Caco-2 (cell line): ENCODE measurements around the gene DENND1A. TPM values are rescaled to one million over a fixed set of nuclear protein-coding genes. Genes with fewer than 3 reads are reported as not detected.

Source experiments
- BruUV-seq: library from RNA; stranded (reverse); fragments of 400-500 nt; replicated peaks from 2 replicates; lab custom pipeline; 2021; lab: Mats Ljungman, UMichigan
- CTCF ChIA-PET: fragments of 300-600 bp; sonication (Branson Sonifier 250); formaldehyde crosslinking; loops from one replicate; lab custom pipeline; 2022; ENCODE audit warnings: antibody characterized with exemption; lab: Charles Lee
- POLR2A ChIA-PET: fragments of 300-600 bp; sonication (Branson Sonifier 250); formaldehyde crosslinking; loops from one replicate; lab custom pipeline; 2022; ENCODE audit warnings: antibody characterized with exemption; lab: Charles Lee
- DNase-seq, 2 experiments: peaks; one replicate each; pipeline versions ENCODE4 v3.0.0 to v3.0.0-alpha.2; 2020 to 2022
- H3K27me3 ChIP-seq: replicated peaks from 2 replicates; pipeline ENCODE4 v1.6.0; 2011; ENCODE audit warnings: low read length; ENCODE audit not compliant: control insufficient read depth, insufficient read depth
- H3K36me3 ChIP-seq: 2 replicates; pipeline ENCODE4 v1.5.1; 2011; ENCODE audit warnings: low read length; ENCODE audit not compliant: control insufficient read depth, insufficient read depth
- H3K4me1 ChIP-seq: fragments of 250-450 bp; sonication (Bioruptor Pico); 2 replicates; pipeline ENCODE4 v1.5.1; 2020; ENCODE audit warnings: mild to moderate bottlenecking
- H3K4me3 ChIP-seq: 2 replicates; pipeline ENCODE4 v1.5.1; 2011; ENCODE audit warnings: low read depth, mild to moderate bottlenecking, control low read depth, low read length
- H3K9me3 ChIP-seq: fragments of 250-450 bp; sonication (Bioruptor Pico); 2 replicates; pipeline ENCODE4 v1.5.1; 2020; ENCODE audit warnings: mild to moderate bottlenecking, moderate library complexity
- H3K27ac Mint-ChIP-seq: one replicate; pipeline ENCODE4 v1.8.0; 2022; ENCODE audit warnings: mixed read lengths; ENCODE audit not compliant: unreplicated experiment
- H3K27me3 Mint-ChIP-seq: one replicate; pipeline ENCODE4 v1.8.0; 2022; ENCODE audit warnings: mixed read lengths; ENCODE audit not compliant: insufficient read depth, unreplicated experiment
- H3K36me3 Mint-ChIP-seq: one replicate; pipeline ENCODE4 v1.8.0; 2022; ENCODE audit warnings: mild to moderate bottlenecking, mixed read lengths; ENCODE audit not compliant: insufficient read depth, unreplicated experiment
- H3K4me1 Mint-ChIP-seq: one replicate; pipeline ENCODE4 v1.8.0; 2022; ENCODE audit warnings: low read depth, mixed read lengths; ENCODE audit not compliant: unreplicated experiment
- H3K4me3 Mint-ChIP-seq: one replicate; pipeline ENCODE4 v1.8.0; 2022; ENCODE audit warnings: mild to moderate bottlenecking, moderate library complexity, mixed read lengths; ENCODE audit not compliant: unreplicated experiment
- H3K9me3 Mint-ChIP-seq: one replicate; pipeline ENCODE4 v1.8.0; 2022; ENCODE audit warnings: mixed read lengths; ENCODE audit not compliant: unreplicated experiment
- intact Hi-C: fragments of 100-400 bp; cut with micrococcal nuclease; formaldehyde crosslinking; loops from one replicate; pipeline ENCODE4 v1.10.0; 2022; ENCODE audit not compliant: unreplicated experiment
- total RNA-seq: library from RNA; stranded (reverse); gene quantifications from 2 replicates; pipeline ENCODE4 v1.2.3, GENCODE V29; 2022
- TF ChIP-seq, protein P1 (sequence below), 2 experiments: fragments of 200-600 bp in 1 of 2; IDR thresholded peaks; 1 replicate in 1 of 2; 2 replicates in 1 of 2; pipeline versions ENCODE4 v1.5.1 to v1.8.0; 2011 to 2022; ENCODE audit warnings: antibody characterized with exemption in 1 of 2, control low read depth in 1 of 2, inconsistent platforms in 1 of 2, low read depth in 1 of 2, low read length in 1 of 2, mild to moderate bottlenecking in 1 of 2, moderate library complexity in 1 of 2; ENCODE audit not compliant: insufficient read depth in 1 of 2, severe bottlenecking in 1 of 2, unreplicated experiment in 1 of 2

Gene DENND1A
- total RNA-seq, 1 experiment from 2014 or later: 41.6 TPM

DNA sequence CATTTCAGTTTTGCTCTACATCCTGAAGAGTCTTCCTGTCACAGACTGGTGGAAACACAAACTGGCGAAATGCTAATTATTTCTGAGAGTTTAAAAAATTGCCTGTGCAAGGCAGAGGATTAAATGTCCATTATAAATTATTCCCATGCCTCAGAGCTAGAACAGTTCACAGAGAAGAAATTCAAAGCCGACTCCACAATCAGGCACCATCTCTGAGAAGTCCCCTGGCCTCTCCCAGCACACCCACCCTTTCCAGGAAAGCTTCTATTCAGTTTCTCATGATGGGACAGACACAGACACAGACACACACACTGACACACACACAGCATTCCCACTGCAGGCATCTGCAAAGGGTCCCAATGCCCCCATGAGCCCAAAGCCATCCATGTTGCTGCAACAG is 253.1 kb downstream of the DENND1A start:
- Mint-ChIP-seq H3K27me3 (peaks cover 6% of the 10 kb centered on the region), H3K4me3 (no peak overlapping the region), H3K27ac (no peak overlapping the region), H3K9me3 (peaks cover 25% of the 10 kb centered on the region), H3K4me1 (peaks cover 16% of the 10 kb centered on the region), H3K36me3 (peaks cover 28% of the 10 kb centered on the region)
- Histone ChIP-seq H3K9me3 (no peaks in the 10 kb centered on the region), H3K36me3 (no peaks in the 10 kb centered on the region; the same call in 1 of the 2 replicates), H3K27me3 (no peaks in the 10 kb centered on the region), H3K4me1 (peaks cover 18% of the 10 kb centered on the region), H3K4me3 (no peak overlapping the region)
- POLR2A ChIA-PET: no interaction called here
- no TSS peak for BruUV-seq
- DNase-seq: no peak
- intact Hi-C loops: loop anchor here (5.0 to 10.0 kb wide), 2 partner anchors 132 to 330 kb away; no protein-coding TSS in a partner anchor
- TF ChIP-seq, protein P1, sequence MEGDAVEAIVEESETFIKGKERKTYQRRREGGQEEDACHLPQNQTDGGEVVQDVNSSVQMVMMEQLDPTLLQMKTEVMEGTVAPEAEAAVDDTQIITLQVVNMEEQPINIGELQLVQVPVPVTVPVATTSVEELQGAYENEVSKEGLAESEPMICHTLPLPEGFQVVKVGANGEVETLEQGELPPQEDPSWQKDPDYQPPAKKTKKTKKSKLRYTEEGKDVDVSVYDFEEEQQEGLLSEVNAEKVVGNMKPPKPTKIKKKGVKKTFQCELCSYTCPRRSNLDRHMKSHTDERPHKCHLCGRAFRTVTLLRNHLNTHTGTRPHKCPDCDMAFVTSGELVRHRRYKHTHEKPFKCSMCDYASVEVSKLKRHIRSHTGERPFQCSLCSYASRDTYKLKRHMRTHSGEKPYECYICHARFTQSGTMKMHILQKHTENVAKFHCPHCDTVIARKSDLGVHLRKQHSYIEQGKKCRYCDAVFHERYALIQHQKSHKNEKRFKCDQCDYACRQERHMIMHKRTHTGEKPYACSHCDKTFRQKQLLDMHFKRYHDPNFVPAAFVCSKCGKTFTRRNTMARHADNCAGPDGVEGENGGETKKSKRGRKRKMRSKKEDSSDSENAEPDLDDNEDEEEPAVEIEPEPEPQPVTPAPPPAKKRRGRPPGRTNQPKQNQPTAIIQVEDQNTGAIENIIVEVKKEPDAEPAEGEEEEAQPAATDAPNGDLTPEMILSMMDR (IDR thresholded peaks at IDR 0.05; ENCODE audit: insufficient read depth in 1 of 2, low read depth in 1 of 2, low read length in 1 of 2, severe bottlenecking in 1 of 2, unreplicated experiment in 1 of 2): no peak
- CTCF ChIA-PET: no interaction called here

DNA sequence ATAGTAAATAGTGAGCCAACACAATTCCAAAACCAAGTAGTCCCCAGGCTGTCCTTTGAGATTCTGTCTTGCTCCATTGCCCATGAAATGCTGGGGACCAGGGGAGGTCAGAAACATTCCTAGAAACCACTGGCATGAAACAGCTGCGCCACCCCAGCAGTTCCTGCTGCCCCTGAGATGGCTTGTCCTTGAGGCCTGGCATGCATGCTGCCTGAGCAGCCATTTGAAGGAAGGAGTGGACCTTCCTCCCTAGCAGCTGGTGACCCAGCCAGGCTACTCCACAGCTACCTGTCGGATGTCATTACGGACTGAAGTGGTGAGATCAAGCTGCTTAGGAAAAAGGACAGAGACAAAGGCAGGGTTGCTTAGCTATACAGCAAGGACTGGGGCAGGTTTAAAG is 260.6 kb downstream of the DENND1A start:
- ChIA-PET POLR2A (no interaction called here), CTCF (interaction anchor here (0.6 kb wide), 1 partner anchor 8 kb away, joined by 3 read pairs; no protein-coding TSS in a partner anchor)

DNA sequence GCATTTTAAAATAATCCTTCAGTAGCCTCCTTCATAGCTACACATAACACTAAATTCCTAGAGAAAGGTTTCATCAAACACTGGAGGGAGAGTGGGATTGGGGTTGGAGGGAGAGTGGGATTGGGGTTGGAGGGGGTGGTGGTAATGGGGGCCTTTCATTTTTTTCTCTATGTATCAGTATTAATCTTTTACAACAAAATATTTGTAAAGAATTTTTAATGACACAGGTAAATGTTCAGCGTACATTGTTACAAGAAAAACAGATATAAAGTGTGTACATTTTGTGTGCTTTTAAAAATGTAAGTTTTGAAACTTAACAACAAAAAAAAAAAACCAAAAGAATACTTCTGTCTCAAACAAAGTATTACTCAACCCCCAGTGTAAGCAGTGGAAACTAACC is 266.4 kb downstream of the DENND1A start:
- no peaks in the 10 kb centered on the region for H3K4me1 Mint-ChIP-seq
- H3K36me3 Mint-ChIP-seq: peaks cover 23% of the 10 kb centered on the region
- no peak overlapping the region for H3K4me3 Mint-ChIP-seq
- BruUV-seq: no TSS peak
- H3K27ac Mint-ChIP-seq: no peak overlapping the region
- intact Hi-C loops: no loop called here
- Histone ChIP-seq H3K27me3 (no peaks in the 10 kb centered on the region), H3K36me3 (peaks cover 2% of the 10 kb centered on the region), H3K9me3 (peaks cover 19% of the 10 kb centered on the region), H3K4me1 (no peaks in the 10 kb centered on the region), H3K4me3 (no peak overlapping the region)
- DNase-seq: no peak
- TF ChIP-seq, protein P1 (IDR thresholded peaks at IDR 0.05; ENCODE audit: insufficient read depth in 1 of 2, low read depth in 1 of 2, low read length in 1 of 2, severe bottlenecking in 1 of 2, unreplicated experiment in 1 of 2): no peak
- CTCF ChIA-PET: no interaction called here
- no peaks in the 10 kb centered on the region for H3K27me3 Mint-ChIP-seq
- POLR2A ChIA-PET: no interaction called here
- peaks cover 48% of the 10 kb centered on the region for H3K9me3 Mint-ChIP-seq

More for the DNA sequence above, 260.6 kb downstream of the DENND1A start:
- intact Hi-C loops: no loop called here
- Histone ChIP-seq H3K4me3 (no peak overlapping the region), H3K36me3 (peaks cover 2% of the 10 kb centered on the region; the same call in 1 of the 2 replicates), H3K9me3 (peaks cover 8% of the 10 kb centered on the region), H3K4me1 (no peaks in the 10 kb centered on the region), H3K27me3 (no peaks in the 10 kb centered on the region)
- peaks cover 12% of the 10 kb centered on the region for H3K36me3 Mint-ChIP-seq
- no peak for DNase-seq
- H3K4me1 Mint-ChIP-seq: no peaks in the 10 kb centered on the region
- H3K9me3 Mint-ChIP-seq: peaks cover 38% of the 10 kb centered on the region
- TF ChIP-seq, protein P1 (IDR thresholded peaks at IDR 0.05; ENCODE audit: insufficient read depth in 1 of 2, low read depth in 1 of 2, low read length in 1 of 2, severe bottlenecking in 1 of 2, unreplicated experiment in 1 of 2): no peak
- no peaks in the 10 kb centered on the region for H3K27me3 Mint-ChIP-seq
- no peak overlapping the region for H3K4me3 Mint-ChIP-seq
- BruUV-seq: no TSS peak
- H3K27ac Mint-ChIP-seq: no peak overlapping the region
